NCI-H1105 treated with DMSO at 0.1 percent for 48 hours (cell line): ENCODE measurements around the gene OR4C15.

Experiments used
- DNase-seq: peaks from one replicate; lab custom pipeline; 2025; lab: John Stamatoyannopoulos, UW

Gene OR4C15

DNA sequence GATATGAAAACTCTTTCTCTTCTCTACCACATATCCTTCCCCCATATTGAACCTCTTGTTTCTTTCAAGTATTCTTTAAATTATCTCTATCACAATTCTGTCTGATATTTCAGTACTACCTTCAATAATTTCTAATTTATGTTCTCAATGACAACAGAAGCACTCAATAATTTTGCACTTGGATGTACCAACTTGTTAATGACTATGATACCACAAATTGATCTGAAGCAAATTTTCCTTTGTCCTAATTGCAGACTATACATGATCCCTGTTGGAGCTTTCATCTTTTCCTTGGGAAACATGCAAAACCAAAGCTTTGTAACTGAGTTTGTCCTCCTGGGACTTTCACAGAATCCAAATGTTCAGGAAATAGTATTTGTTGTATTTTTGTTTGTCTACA is at the start of gene OR4C15:
OR4C15 (plus strand) TSS at position 301 of the 400 bp plus-strand sequence; CDS start at position 301, 0 bp downstream.
- no peak for DNase-seq

DNA sequence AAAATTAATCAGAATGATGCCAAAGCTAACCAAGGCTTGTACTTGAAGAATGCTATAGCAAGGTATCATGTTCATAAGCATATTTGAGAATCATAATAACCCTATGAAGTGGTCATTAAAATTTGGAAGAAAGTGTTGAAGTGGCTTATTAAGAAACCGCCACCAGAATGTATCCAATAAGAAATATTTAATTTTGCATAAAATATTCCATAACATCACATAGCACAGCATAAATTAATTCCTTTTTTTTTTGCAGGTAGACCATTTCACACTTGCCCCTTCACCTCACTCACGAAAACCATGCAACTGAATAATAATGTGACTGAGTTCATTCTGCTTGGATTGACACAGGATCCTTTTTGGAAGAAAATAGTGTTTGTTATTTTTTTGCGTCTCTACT is 17.6 kb downstream of the OR4C15 start, which contains the start of gene OR4C16:
OR4C16 (plus strand) TSS at position 301 of the 400 bp plus-strand sequence; CDS start at position 301, 0 bp downstream.
- no peak for DNase-seq

DNA sequence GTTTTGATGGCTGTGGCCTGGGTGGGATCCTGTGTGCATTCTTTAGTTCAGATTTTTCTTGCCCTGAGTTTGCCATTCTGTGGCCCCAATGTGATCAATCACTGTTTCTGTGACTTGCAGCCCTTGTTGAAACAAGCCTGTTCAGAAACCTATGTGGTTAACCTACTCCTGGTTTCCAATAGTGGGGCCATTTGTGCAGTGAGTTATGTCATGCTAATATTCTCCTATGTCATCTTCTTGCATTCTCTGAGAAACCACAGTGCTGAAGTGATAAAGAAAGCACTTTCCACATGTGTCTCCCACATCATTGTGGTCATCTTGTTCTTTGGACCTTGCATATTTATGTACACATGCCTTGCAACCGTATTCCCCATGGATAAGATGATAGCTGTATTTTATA is 18.3 kb downstream of the OR4C15 start:
- DNase-seq: no peak
